OCI-LY3 (cell line): ENCODE measurements around the gene MTCL3.

ENCODE experiments used
- H2AFZ ChIP-seq: fragments of 200-600, 300-600 bp; shearing (Covaris generic); 2 replicates; pipeline ENCODE4 v1.6.0; 2014; ENCODE audit warnings: antibody characterized with exemption, low read depth, low read length
- H3K27ac ChIP-seq: fragments of 200-600, 300-600 bp; sonication (generic); 2 replicates; pipeline ENCODE4 v1.5.1; 2014; ENCODE audit warnings: mild to moderate bottlenecking, low read length, moderate library complexity, mixed read lengths
- H3K27me3 ChIP-seq: fragments of 200-600, 300-600 bp; sonication (generic); 2 replicates; pipeline ENCODE4 v1.6.1; 2014; ENCODE audit warnings: low read depth, low read length, mixed read lengths
- H3K36me3 ChIP-seq: fragments of 200-600, 300-600 bp; sonication (generic); replicated peaks from 2 replicates; pipeline ENCODE3; 2014; ENCODE audit warnings: low read depth, low read length, mixed read lengths
- H3K4me1 ChIP-seq: fragments of 300-600, 200-600 bp; sonication (generic); 2 replicates; pipeline ENCODE4 v1.6.1; 2014; ENCODE audit warnings: low read length, mixed read lengths
- H3K4me2 ChIP-seq: fragments of 200-600, 300-600 bp; sonication (generic); 2 replicates; pipeline ENCODE4 v1.6.1; 2014; ENCODE audit warnings: low read length, mixed read lengths
- H3K4me3 ChIP-seq: fragments of 300-600, 200-600 bp; sonication (generic); 2 replicates; pipeline ENCODE4 v1.5.1; 2014; ENCODE audit warnings: antibody characterized with exemption, mild to moderate bottlenecking, low read length, moderate library complexity
- H3K79me2 ChIP-seq: fragments of 300-600, 200-600 bp; shearing (Covaris generic); 2 replicates; pipeline ENCODE4 v1.6.1; 2014; ENCODE audit warnings: mild to moderate bottlenecking, low read length, mixed read lengths
- H3K9ac ChIP-seq: fragments of 300-600, 200-600 bp; shearing (Covaris generic); 2 replicates; pipeline ENCODE4 v1.6.0; 2014; ENCODE audit warnings: mild to moderate bottlenecking, low read length, moderate library complexity
- H3K9me3 ChIP-seq: fragments of 200-600, 300-600 bp; shearing (Covaris generic); 2 replicates; pipeline ENCODE4 v1.6.1; 2014; ENCODE audit warnings: low read length, mixed read lengths; ENCODE audit not compliant: insufficient read depth
- H4K20me1 ChIP-seq: fragments of 200-600, 300-600 bp; sonication (generic); 2 replicates; pipeline ENCODE4 v1.6.1; 2016; ENCODE audit warnings: low read length, mixed read lengths; ENCODE audit not compliant: insufficient read depth
- EZH2phosphoT487 ChIP-seq: fragments of 200-600 bp; shearing (Covaris generic); IDR thresholded peaks from 2 replicates; pipeline ENCODE4 v1.6.1; 2018; ENCODE audit warnings: antibody characterized with exemption, mixed run types, low read depth
- TF ChIP-seq, protein P1 (sequence below): fragments of 200-600, 300-600 bp; sonication (generic); IDR thresholded peaks from 2 replicates; pipeline ENCODE4 v1.5.1; 2014; ENCODE audit warnings: antibody characterized with exemption, low read length, low read depth

Gene MTCL3

DNA sequence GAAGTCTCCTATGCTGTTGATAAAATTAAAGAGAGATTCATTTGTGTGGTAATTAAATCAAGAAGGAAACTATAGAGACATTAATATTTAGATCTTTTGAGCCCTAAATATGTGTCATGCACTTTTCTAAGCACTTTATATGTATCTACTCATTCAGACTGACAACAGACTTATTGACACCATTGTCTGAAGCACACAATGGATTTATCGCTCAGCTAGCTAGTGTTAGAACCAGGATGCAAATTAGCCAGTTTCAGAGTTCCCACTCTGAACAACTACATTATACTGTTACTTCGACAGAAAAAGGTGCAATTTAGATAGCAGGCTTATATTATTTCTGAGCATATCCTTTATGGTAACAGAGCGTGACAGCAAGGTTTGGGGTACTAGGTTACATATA, 32.2 kb downstream of the MTCL3 start:
- Histone ChIP-seq H3K9ac (no peak overlapping the region), H3K4me3 (no peak overlapping the region)

DNA sequence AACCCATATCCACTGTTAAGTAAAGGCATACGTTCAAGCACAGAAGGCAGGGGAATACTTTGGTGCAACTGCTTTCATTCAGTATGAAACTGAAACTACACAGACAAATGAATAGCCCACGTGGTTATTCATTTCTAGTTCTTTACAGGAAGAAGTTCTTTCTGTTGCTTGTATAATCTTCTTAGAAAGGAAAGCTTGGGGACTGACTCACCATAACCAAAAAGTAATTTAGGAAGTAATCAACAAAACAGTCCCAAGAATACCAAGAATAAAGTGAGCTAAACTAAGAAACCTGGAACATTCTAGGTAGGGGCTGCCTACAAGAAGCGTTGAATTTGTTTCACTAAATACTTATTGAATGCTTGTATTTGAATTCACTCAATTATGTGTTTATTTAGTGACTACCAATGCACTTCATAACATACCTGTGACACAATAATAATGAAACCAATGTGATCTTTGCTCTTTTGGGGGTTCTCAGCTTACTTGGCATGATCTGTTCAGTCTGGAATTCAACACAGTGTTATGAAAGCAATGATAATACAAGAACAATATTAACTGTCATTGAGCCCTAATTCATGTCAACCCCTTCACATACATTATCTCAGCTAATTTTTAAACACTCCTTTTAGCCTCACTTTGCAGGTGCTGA, 34.8 kb downstream of the MTCL3 start:
- Histone ChIP-seq H3K36me3 (no peaks in the 10 kb centered on the region), H3K27me3 (no peaks in the 10 kb centered on the region), H3K4me2 (peak overlapping the region; percentile 61), H3K4me3 (peak overlapping the region; percentile 54), H2AFZ (no peak overlapping the region), H3K27ac (peak overlapping the region; percentile 19; the same call in 1 of the 2 replicates), H3K4me1 (peaks cover 16% of the 10 kb centered on the region), H3K79me2 (no peaks in the 10 kb centered on the region), H4K20me1 (no peaks in the 10 kb centered on the region), H3K9ac (no peak overlapping the region), H3K9me3 (no peaks in the 10 kb centered on the region)
- TF ChIP-seq, protein P1, sequence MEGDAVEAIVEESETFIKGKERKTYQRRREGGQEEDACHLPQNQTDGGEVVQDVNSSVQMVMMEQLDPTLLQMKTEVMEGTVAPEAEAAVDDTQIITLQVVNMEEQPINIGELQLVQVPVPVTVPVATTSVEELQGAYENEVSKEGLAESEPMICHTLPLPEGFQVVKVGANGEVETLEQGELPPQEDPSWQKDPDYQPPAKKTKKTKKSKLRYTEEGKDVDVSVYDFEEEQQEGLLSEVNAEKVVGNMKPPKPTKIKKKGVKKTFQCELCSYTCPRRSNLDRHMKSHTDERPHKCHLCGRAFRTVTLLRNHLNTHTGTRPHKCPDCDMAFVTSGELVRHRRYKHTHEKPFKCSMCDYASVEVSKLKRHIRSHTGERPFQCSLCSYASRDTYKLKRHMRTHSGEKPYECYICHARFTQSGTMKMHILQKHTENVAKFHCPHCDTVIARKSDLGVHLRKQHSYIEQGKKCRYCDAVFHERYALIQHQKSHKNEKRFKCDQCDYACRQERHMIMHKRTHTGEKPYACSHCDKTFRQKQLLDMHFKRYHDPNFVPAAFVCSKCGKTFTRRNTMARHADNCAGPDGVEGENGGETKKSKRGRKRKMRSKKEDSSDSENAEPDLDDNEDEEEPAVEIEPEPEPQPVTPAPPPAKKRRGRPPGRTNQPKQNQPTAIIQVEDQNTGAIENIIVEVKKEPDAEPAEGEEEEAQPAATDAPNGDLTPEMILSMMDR, result no peak
- no peak for TF ChIP-seq EZH2phosphoT487

More for the DNA sequence above, 32.2 kb downstream of the MTCL3 start:
- Histone ChIP-seq H3K4me2 (no peak overlapping the region), H2AFZ (no peak overlapping the region), H3K27me3 (no peaks in the 10 kb centered on the region), H3K79me2 (no peaks in the 10 kb centered on the region), H3K9me3 (no peaks in the 10 kb centered on the region), H3K27ac (no peak overlapping the region), H4K20me1 (no peaks in the 10 kb centered on the region), H3K4me1 (peaks cover 16% of the 10 kb centered on the region), H3K36me3 (no peaks in the 10 kb centered on the region)
- TF ChIP-seq EZH2phosphoT487, result no peak
- TF ChIP-seq, protein P1, result no peak

DNA sequence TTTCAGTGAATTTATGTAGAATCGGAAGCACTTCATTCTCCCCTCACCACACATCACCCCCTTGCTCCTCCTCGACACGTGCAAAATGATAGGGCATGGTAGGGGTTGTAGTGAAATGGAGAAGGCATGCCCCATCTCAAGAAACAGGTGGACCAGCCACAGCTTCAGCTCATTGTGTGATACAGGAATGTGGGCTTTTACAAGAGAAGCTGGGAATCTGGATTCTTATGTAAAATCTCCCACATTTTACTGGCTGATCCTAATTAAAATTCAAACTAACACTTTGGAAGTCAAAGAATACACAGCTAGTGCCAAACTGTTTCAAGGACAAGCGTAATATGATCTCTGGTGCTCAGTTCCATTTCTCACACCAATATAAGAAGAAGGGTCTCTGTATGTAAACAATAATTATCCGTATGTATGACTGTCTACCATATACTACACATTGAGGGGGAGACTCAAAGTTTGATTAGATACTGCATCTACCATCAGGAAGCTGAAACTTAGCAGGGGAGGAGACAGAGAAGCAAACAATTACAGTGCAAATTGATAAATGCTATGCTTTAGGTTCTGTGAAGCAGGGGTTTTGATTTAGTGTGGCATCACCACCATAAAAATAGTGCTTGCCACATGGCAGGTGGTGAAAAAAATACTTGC, 35.6 kb downstream of the MTCL3 start:
- H3K4me1 ChIP-seq, result peaks cover 16% of the 10 kb centered on the region
- H3K9ac ChIP-seq, result no peak overlapping the region
- no peak overlapping the region for H2AFZ ChIP-seq
- no peaks in the 10 kb centered on the region for H3K9me3 ChIP-seq
- no peak overlapping the region for H3K27ac ChIP-seq
- H3K4me3 ChIP-seq, result peak overlapping the region; percentile 54
- no peaks in the 10 kb centered on the region for H4K20me1 ChIP-seq
- H3K36me3 ChIP-seq, result no peaks in the 10 kb centered on the region
- no peaks in the 10 kb centered on the region for H3K79me2 ChIP-seq
- H3K27me3 ChIP-seq, result no peaks in the 10 kb centered on the region
- no peak for TF ChIP-seq EZH2phosphoT487
- TF ChIP-seq, protein P1, result no peak
- H3K4me2 ChIP-seq, result peak overlapping the region; percentile 61

DNA sequence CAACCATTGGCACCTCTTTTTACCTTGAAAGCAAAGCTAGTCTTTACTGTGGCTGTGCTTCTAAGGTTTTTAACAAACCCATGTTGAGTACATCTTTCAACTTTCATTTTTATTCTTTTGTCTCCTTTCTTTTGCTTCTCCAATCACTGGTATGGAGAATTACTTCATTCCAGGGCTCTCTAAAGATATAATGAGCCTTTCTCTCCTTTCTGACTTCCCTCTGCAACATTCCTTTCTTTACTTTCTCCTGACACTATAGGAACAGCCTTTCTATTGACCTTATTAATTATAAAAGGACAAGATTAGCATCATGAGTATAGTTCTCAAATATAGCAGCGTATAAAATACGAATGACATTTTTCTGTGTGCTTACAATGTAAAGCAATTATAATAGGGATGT, 36.8 kb downstream of the MTCL3 start:
- no peak overlapping the region for H3K4me3 ChIP-seq
- H3K9ac ChIP-seq, result no peak overlapping the region
- H4K20me1 ChIP-seq, result no peaks in the 10 kb centered on the region
- H2AFZ ChIP-seq, result no peak overlapping the region
- H3K79me2 ChIP-seq, result no peaks in the 10 kb centered on the region
- no peaks in the 10 kb centered on the region for H3K36me3 ChIP-seq
- TF ChIP-seq EZH2phosphoT487, result no peak
- TF ChIP-seq, protein P1, result no peak
- H3K27ac ChIP-seq, result no peak overlapping the region
- no peaks in the 10 kb centered on the region for H3K27me3 ChIP-seq
- no peak overlapping the region for H3K4me2 ChIP-seq
- peaks cover 16% of the 10 kb centered on the region for H3K4me1 ChIP-seq
- H3K9me3 ChIP-seq, result no peaks in the 10 kb centered on the region
